Duodenal mucosa (tissue), 2 donors: ENCODE results near the gene C1orf159.
A peak's percentile ranks its signal among the peaks of the same experiment; 100 is the strongest.

Experiments
- H3K27ac ChIP-seq: one replicate; pipeline ENCODE4 v1.7.0; 2013; ENCODE audit warnings: low read depth, low read length
- H3K27me3 ChIP-seq, 2 donors: one replicate each; pipeline ENCODE4 v1.7.0; 2013; ENCODE audit warnings: low read length in 2 of 2, control low read depth in 1 of 2; ENCODE audit not compliant: insufficient read depth in 2 of 2, control insufficient read depth in 1 of 2
- H3K36me3 ChIP-seq, 2 donors: one replicate each; pipeline ENCODE4 v1.7.0; 2013; ENCODE audit warnings: low read length in 2 of 2, control low read depth in 1 of 2; ENCODE audit not compliant: insufficient read depth in 2 of 2, control insufficient read depth in 1 of 2
- H3K4me1 ChIP-seq, 2 donors: one replicate each; pipeline ENCODE4 v1.7.0; 2013; ENCODE audit warnings: low read length in 2 of 2, control low read depth in 1 of 2; ENCODE audit not compliant: insufficient read depth in 2 of 2, control insufficient read depth in 1 of 2
- H3K4me3 ChIP-seq, 2 donors: one replicate each; pipeline ENCODE4 v1.7.0; 2013; ENCODE audit warnings: low read length in 2 of 2, low read depth in 1 of 2
- H3K9ac ChIP-seq, 2 donors: one replicate each; pipeline ENCODE4 v1.7.0; 2013; ENCODE audit warnings: low read length in 2 of 2, low read depth in 1 of 2
- H3K9me3 ChIP-seq, 2 donors: one replicate each; pipeline ENCODE4 v1.7.0; 2013; ENCODE audit warnings: low read length in 2 of 2, control low read depth in 1 of 2; ENCODE audit not compliant: control insufficient read depth in 1 of 2

C1orf159 gene

DNA sequence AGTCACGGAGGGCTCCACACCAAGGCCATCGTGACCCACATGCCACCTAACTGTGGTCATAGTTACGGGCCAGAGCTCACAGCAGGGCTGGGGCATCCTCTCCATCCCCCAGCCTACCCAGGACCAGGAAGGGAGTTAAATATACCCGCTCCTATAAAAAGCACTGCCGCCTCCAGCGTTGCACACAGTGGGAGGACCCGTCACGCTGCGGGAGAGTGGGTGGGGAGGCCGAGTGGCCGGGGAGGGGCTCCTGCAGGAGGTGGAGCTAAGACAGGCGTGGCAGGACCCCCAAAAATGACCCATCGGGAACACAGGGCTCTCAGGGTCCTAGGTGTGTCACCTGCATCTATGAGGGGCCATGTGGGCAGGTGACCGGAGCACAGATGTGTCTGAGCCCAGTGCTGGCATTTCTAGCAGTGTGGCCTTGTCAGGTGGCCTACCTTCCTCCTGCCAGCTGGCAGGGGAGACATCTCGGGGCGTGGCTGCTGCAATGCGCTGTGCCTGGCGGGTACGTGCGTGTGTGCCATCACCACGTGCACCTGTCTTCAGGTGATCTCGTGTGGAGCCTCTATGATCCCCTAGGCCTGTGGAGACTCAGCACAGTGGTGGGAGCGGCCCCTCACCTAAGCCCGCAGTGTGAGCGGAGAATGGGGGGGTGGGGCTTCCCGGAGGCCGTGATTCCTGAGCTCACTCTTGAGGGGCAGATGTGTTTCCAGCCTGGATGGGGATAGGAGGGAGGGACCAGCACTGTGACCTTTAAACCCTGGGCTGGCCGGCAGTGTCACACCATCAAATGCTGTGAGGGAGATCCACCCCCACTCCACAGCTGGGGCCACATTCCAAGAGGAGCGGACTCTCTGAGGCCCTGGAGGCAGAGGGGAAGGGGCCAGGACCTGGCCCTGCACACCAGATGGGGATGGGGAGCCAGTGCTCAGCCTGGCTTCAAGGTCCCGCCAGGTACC lies 78.2 kb downstream of the C1orf159 start:
- Histone ChIP-seq H3K9me3 (no peaks in the 10 kb centered on the region), H3K36me3 (no peaks in the 10 kb centered on the region), H3K4me3 (no peak overlapping the region), H3K27ac (no peak overlapping the region), H3K27me3 (peaks cover 17 to 31% of the 10 kb centered on the region in 2 donors), H3K4me1 (peaks cover 9 to 22% of the 10 kb centered on the region in 2 donors), H3K9ac (no peak overlapping the region)

DNA sequence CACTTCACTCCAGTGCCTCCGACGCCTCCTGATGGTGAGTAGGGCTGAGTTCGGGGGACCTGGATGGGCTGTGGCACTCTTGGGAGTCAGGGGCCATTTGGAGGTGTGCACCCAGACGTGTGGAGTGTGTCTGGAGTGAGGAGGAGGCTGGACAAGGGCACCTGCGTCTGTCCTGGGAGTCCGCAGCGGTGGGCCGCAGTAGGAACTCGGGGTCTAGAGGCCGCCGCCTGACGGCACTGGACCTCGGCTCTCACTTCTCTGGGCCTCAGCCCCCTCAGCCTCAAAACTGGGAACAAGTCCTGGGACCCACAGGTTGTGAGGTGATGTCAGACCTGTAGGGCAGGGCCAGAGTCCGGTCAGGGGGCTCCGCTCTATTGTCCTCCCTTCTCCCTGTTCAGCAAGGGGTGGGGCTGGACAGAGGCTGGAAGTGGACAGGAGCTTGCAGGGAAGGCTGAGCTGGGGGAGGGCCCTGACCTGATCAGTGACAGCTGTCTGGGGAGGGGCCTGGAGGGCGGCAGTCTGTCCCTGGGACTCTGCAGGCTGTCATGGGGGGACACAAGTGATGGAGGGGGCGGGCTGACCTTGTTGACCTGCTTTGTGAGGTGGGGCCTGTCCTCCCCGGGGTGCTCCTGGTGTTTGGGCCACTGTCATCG lies 80.5 kb downstream of the C1orf159 start:
- Histone ChIP-seq H3K36me3 (no peaks in the 10 kb centered on the region), H3K9ac (no peak overlapping the region), H3K27ac (no peak overlapping the region), H3K4me1 (peaks cover 17 to 30% of the 10 kb centered on the region in 2 donors), H3K4me3 (no peak overlapping the region), H3K27me3 (peaks cover 24 to 31% of the 10 kb centered on the region in 2 donors), H3K9me3 (no peaks in the 10 kb centered on the region)

DNA sequence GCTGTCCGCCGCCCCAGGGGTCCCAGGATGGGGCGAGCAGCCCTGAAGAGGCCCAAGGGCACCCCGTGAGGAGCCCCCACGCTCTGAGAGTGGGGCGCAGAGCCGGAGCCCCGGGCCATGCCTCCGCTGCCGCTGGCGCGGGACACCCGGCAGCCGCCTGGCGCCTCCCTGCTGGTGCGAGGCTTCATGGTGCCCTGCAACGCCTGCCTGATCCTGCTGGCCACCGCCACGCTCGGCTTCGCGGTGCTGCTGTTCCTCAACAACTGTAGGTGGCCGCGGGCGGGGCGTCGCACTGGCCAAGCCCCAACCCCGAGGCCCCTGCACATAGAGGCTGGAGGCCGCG lies 81.5 kb downstream of the C1orf159 start:
- H3K9ac ChIP-seq, result no peak overlapping the region
- no peaks in the 10 kb centered on the region for H3K36me3 ChIP-seq
- H3K27me3 ChIP-seq, result peaks cover 15 to 31% of the 10 kb centered on the region in 2 donors
- no peaks in the 10 kb centered on the region for H3K9me3 ChIP-seq
- H3K27ac ChIP-seq, result no peak overlapping the region
- H3K4me1 ChIP-seq, result peaks cover 9 to 23% of the 10 kb centered on the region in 2 donors
- H3K4me3 ChIP-seq, result no peak overlapping the region

DNA sequence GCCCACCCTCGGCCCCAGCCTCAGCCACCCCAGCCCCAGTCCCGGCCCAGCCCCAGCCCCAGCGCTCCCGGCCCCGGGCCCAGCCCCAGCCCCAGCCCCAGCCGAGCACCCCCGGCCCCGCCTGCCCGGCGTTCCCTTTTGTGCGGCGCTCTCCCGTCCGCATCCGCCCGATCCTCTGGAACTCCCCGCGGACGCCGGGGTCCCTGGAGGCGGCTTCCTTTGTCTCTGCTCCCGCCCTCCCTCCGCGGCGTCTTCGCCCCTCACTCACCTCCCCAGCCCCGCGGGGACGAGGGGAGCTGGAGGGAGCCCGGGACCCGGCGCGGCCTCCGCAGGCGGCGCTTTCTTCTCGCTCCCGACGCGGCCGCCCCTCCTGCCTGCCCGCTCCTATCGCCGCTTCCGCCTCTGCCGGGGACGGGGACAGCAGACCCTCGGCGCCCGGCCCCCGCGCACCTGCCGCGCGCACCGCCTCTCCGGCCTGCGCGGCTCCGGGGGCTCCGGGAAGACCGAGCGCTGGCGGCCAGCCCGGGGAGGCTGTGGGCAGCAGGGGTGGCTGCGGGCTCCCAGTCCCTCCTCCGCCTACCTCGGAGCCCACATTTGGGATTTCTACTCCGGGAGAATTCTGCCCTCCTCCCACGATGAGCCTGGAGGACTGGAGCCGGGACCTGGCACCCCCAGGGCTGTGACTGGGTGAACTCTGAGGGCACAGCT lies 82.0 kb downstream of the C1orf159 start:
- no peak overlapping the region for H3K27ac ChIP-seq
- H3K36me3 ChIP-seq, result no peaks in the 10 kb centered on the region

DNA sequence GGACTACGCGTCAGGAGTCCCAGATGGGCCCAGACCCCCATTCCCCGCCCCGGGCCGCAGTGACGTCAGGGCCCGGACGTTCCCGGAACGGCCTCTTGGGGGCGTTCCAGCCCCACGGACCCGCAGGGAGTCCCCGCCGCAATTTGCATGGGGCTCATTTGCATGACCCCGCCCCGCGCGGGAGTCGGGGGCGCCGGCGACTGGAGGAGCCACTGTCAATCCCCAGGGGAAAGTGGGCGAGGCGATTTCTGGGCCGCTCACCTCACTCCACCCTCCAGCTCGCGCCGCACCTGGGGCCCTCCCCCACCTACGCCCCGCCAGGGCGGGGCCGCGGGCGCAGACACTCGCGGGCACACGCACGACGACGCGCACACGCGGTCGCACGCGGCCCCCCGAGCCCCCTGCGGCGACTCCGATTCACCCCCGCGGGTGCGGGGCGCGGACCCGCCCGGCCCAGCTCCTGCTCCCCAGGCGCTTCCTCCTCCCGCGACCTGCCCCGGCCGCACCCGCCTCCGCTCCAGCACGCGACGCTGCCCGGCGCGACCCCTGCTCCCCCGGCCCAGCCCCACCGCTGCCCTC lies 82.8 kb downstream of the C1orf159 start:
- H3K9ac ChIP-seq, result peak overlapping the region in 1 of 2 donors; percentile 4
- peak overlapping the region; percentile 51 to 55 for H3K4me3 ChIP-seq
- H3K9me3 ChIP-seq, result no peaks in the 10 kb centered on the region
- H3K36me3 ChIP-seq, result no peaks in the 10 kb centered on the region
- H3K4me1 ChIP-seq, result peaks cover 9 to 12% of the 10 kb centered on the region in 2 donors
- no peak overlapping the region for H3K27ac ChIP-seq
- H3K27me3 ChIP-seq, result peaks cover 9 to 19% of the 10 kb centered on the region in 2 donors

More for the DNA sequence above, 82.0 kb downstream of the C1orf159 start:
- Histone ChIP-seq H3K4me1 (peaks cover 9 to 17% of the 10 kb centered on the region in 2 donors), H3K9me3 (no peaks in the 10 kb centered on the region), H3K4me3 (no peak overlapping the region), H3K9ac (no peak overlapping the region), H3K27me3 (peaks cover 14 to 26% of the 10 kb centered on the region in 2 donors)

DNA sequence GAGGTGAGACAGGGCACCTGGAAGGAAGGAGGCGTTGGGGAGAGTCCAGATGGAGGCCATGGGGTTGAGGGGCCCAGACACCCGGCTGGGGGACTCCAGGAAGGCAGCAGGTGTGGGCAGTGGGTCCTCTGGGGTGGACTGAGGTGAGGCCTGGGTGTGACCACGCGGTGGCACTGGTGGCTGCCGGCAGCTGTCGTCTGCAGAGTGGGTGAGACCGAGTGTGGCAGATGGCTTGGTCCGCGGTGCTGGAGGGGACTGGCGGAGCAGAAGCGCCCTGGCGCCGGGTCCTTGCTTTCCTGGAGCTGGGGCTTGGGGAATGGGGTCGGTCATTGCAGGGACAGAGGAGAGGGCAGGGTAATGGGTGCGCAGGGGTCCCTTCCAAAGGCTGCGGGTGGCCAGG lies 83.5 kb downstream of the C1orf159 start:
- H3K27me3 ChIP-seq, result peaks cover 7 to 13% of the 10 kb centered on the region in 2 donors
- no peaks in the 10 kb centered on the region for H3K9me3 ChIP-seq
- peaks cover 0 to 2% of the 10 kb centered on the region in 2 donors for H3K36me3 ChIP-seq
- no peak overlapping the region for H3K27ac ChIP-seq
- H3K4me3 ChIP-seq, result peak overlapping the region; percentile 51 to 55
- peaks cover 9 to 12% of the 10 kb centered on the region in 2 donors for H3K4me1 ChIP-seq
- H3K9ac ChIP-seq, result peak overlapping the region in 1 of 2 donors; percentile 4
